A673 (cell line): ENCODE measurements around the gene CBLB. TPM values are rescaled to one million over a fixed set of nuclear protein-coding genes. Genes with fewer than 3 reads are reported as not detected.

Experiments used
- BruUV-seq: library from RNA; stranded (reverse); fragments of 400-500 nt; replicated peaks from 2 replicates; lab custom pipeline; 2021; lab: Mats Ljungman, UMichigan
- CTCF ChIA-PET: fragments of 300-600 bp; sonication (Branson Sonifier 250); formaldehyde crosslinking; loops from one replicate; lab custom pipeline; 2022; ENCODE audit warnings: antibody characterized with exemption; lab: Charles Lee
- POLR2A ChIA-PET: fragments of 300-600 bp; sonication (Branson Sonifier 250); formaldehyde crosslinking; loops from one replicate; lab custom pipeline; 2022; ENCODE audit warnings: antibody characterized with exemption; ENCODE audit not compliant: low non-redundant PET; lab: Charles Lee
- DNase-seq: peaks from one replicate; pipeline ENCODE4 v3.0.0-alpha.2; 2015; ENCODE audit warnings: low spot score
- H3K27ac ChIP-seq: fragments of 200-600 bp; sonication (generic); 2 replicates; pipeline ENCODE4 v1.5.1; 2016; ENCODE audit warnings: mixed run types, low read depth, mild to moderate bottlenecking, mixed read lengths, antibody characterized with exemption, low read length; ENCODE audit not compliant: poor library complexity, severe bottlenecking
- H3K27me3 ChIP-seq: fragments of 200-600 bp; sonication (generic); replicated peaks from 2 replicates; pipeline ENCODE4 v1.6.1; 2017; ENCODE audit warnings: mixed run types, low read depth, mild to moderate bottlenecking, mixed read lengths, antibody characterized with exemption, low read length; ENCODE audit not compliant: insufficient read depth, poor library complexity
- H3K36me3 ChIP-seq: fragments of 200-600 bp; sonication (generic); 2 replicates; pipeline ENCODE4 v1.6.1; 2016; ENCODE audit warnings: mixed run types, mild to moderate bottlenecking, mixed read lengths, antibody characterized with exemption, low read length; ENCODE audit not compliant: insufficient read depth, poor library complexity, severe bottlenecking
- H3K4me1 ChIP-seq: fragments of 200-600 bp; sonication (generic); 2 replicates; pipeline ENCODE4 v1.6.1; 2017; ENCODE audit warnings: mixed run types, mild to moderate bottlenecking, mixed read lengths, antibody characterized with exemption, low read length; ENCODE audit not compliant: insufficient read depth, poor library complexity, severe bottlenecking
- H3K4me3 ChIP-seq: fragments of 200-600 bp; sonication (generic); 2 replicates; pipeline ENCODE4 v1.5.1; 2016; ENCODE audit warnings: low read depth, mixed run types, mild to moderate bottlenecking, mixed read lengths, low read length; ENCODE audit not compliant: poor library complexity, severe bottlenecking
- H3K9me3 ChIP-seq: fragments of 200-600 bp; sonication (generic); 2 replicates; pipeline ENCODE4 v1.6.1; 2016; ENCODE audit warnings: mixed run types, low read depth, mild to moderate bottlenecking, mixed read lengths, antibody characterized with exemption, low read length; ENCODE audit not compliant: poor library complexity, severe bottlenecking
- CTCF ChIP-seq: fragments of 300-800, 200-600 bp; sonication (generic); conservative IDR thresholded peaks from 2 replicates; pipeline ENCODE4 v1.5.1; 2017; ENCODE audit warnings: low read depth, mild to moderate bottlenecking, antibody characterized with exemption, low read length, moderate library complexity, mixed read lengths
- EZH2 ChIP-seq: fragments of 200-600 bp; sonication (generic); IDR thresholded peaks from 2 replicates; pipeline ENCODE4 v1.6.1; 2017; ENCODE audit warnings: borderline replicate concordance, low read depth, mild to moderate bottlenecking, mixed read lengths, antibody characterized with exemption, low read length; ENCODE audit not compliant: poor library complexity, severe bottlenecking
- intact Hi-C: fragments of 100-400 bp; cut with micrococcal nuclease; formaldehyde crosslinking; loops from one replicate; pipeline ENCODE4 v1.10.0; 2022; ENCODE audit not compliant: unreplicated experiment
- total RNA-seq: library from RNA; stranded (reverse); gene quantifications from 2 replicates; pipeline ENCODE4 v1.2.3, GENCODE V29; 2021

The CBLB gene
- total RNA-seq, 1 experiment from 2014 or later = 23.3 TPM

GRCh38 chr3:105801397-105801796 is 67.4 kb downstream of the CBLB start:
- H3K4me3 ChIP-seq = no peak overlapping the region
- no peaks in the 10 kb centered on the region for H3K9me3 ChIP-seq
- H3K4me1 ChIP-seq = peaks cover 33% of the 10 kb centered on the region
- TF ChIP-seq CTCF (no peak), EZH2 (no peak)
- intact Hi-C loops = no loop called here
- CTCF ChIA-PET = no interaction called here
- no peaks in the 10 kb centered on the region for H3K27me3 ChIP-seq
- H3K36me3 ChIP-seq = no peaks in the 10 kb centered on the region
- no peak overlapping the region for H3K27ac ChIP-seq
- POLR2A ChIA-PET = no interaction called here
- BruUV-seq = no TSS peak
- no peak for DNase-seq

- intact Hi-C loops = no loop called here
- CTCF ChIA-PET = no interaction called here
- POLR2A ChIA-PET = no interaction called here
Observed at GRCh38 chr3:105800320-105800719, 68.5 kb downstream of the CBLB start.

GRCh38 chr3:105799286-105799685 is 69.5 kb downstream of the CBLB start:
- DNase-seq = no peak
- Histone ChIP-seq H3K36me3 (no peaks in the 10 kb centered on the region), H3K4me3 (no peak overlapping the region), H3K9me3 (peaks cover 6% of the 10 kb centered on the region), H3K4me1 (peaks cover 33% of the 10 kb centered on the region), H3K27me3 (no peaks in the 10 kb centered on the region), H3K27ac (no peak overlapping the region)
- intact Hi-C loops = no loop called here
- CTCF ChIA-PET = no interaction called here
- BruUV-seq = no TSS peak
- no peak for TF ChIP-seq CTCF
- POLR2A ChIA-PET = no interaction called here

More at GRCh38 chr3:105800320-105800719, 68.5 kb downstream of the CBLB start:
- Histone ChIP-seq H3K27ac (no peak overlapping the region), H3K4me3 (no peak overlapping the region), H3K27me3 (no peaks in the 10 kb centered on the region), H3K4me1 (peaks cover 33% of the 10 kb centered on the region), H3K36me3 (no peaks in the 10 kb centered on the region), H3K9me3 (peaks cover 6% of the 10 kb centered on the region)
- TF ChIP-seq CTCF = no peak
- TF ChIP-seq EZH2 = no peak
- no TSS peak for BruUV-seq
- DNase-seq = no peak
